Stomach smooth muscle (tissue), 2 donors: ENCODE data around the gene INSYN1.

Experiments used
- H3K27ac ChIP-seq: one replicate; pipeline ENCODE4 v1.7.0; 2013; ENCODE audit warnings: mild to moderate bottlenecking, low read length, inconsistent platforms
- H3K27me3 ChIP-seq, 2 donors: one replicate each; pipeline ENCODE4 v1.7.0; 2013; ENCODE audit warnings: low read length in 2 of 2; ENCODE audit not compliant: insufficient read depth in 2 of 2, control insufficient read depth in 1 of 2
- H3K36me3 ChIP-seq, 2 donors: one replicate each; pipeline ENCODE4 v1.7.0; 2013; ENCODE audit warnings: low read length in 2 of 2; ENCODE audit not compliant: control insufficient read depth in 2 of 2, insufficient read depth in 2 of 2
- H3K4me1 ChIP-seq: one replicate; pipeline ENCODE4 v1.7.0; 2013; ENCODE audit warnings: low read length; ENCODE audit not compliant: control insufficient read depth, insufficient read depth
- H3K4me3 ChIP-seq, 2 donors: one replicate each; pipeline ENCODE4 v1.7.0; 2013; ENCODE audit warnings: low read length in 2 of 2
- H3K9ac ChIP-seq, 2 donors: one replicate each; pipeline ENCODE4 v1.7.0; 2013; ENCODE audit warnings: low read length in 2 of 2, mild to moderate bottlenecking in 1 of 2
- H3K9me3 ChIP-seq, 2 donors: one replicate each; pipeline ENCODE4 v1.7.0; 2013; ENCODE audit warnings: low read length in 2 of 2; ENCODE audit not compliant: control insufficient read depth in 2 of 2
- donor health status: healthy.
- donor health status: Pancreatic carcinoma.

The INSYN1 gene

DNA sequence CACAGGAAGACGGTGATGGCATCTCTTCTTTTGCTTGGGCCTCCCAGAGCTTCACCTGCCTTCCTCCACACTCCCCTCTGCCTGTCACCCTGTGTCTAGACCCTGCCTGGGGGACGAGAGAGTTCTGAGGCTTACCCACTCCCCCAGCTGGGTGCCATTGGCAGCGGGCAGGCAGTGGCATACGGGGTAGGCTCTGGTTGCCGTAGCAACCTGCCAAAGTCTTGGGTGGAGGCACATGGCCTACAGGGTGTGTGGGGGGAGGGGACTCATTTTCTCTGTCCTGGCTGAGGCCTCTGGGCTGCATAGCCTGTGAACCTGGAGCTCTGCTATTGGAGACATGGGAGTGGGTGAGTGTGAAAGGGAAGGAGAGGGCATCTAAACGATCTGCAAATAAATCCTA is 4.4 kb downstream of the INSYN1 start:
- H3K27ac ChIP-seq: no peak overlapping the region
- H3K9ac ChIP-seq: no peak overlapping the region
- peaks cover 0 to 4% of the 10 kb centered on the region in 2 donors for H3K27me3 ChIP-seq
- no peaks in the 10 kb centered on the region for H3K9me3 ChIP-seq
- no peak overlapping the region for H3K4me3 ChIP-seq
- H3K36me3 ChIP-seq: no peaks in the 10 kb centered on the region
- H3K4me1 ChIP-seq: peaks cover 20% of the 10 kb centered on the region

DNA sequence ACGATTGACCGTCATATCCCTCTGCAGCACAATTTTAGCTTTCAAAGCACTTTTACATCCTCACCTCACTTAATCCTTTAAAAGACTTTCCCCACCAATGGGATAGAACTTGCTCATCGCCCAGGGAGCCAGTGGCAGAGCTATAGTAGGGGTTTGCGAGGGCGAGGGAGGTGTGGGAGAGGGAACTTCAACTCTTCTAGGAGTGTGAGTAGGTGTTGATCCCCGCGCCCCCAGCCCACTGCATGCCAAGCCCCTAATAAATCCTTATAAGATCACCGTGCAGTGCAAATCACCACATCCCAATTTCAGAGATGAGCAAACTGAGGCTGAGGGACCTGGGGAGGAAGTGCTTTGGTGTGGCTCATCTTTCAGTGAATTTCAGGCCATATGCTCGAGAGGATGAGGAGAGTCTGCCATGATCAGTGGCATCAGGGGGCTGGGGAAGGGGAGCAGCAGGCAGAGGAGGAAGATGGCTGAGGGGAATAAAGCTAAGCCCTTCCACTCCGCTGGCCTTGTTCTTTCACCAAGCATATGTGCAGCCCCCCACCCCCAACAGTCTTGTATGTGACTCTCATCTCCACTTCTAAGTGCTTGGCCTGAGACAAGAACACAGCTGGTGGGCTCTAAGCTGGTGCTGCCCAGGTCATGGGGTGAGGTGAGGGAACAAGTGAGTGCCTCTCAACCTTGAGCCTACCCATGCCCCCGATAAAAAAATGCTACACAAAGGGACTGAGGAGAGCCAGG is 5.1 kb downstream of the INSYN1 start:
- no peak overlapping the region for H3K27ac ChIP-seq

GRCh38 chr15:73746883-73747282 is 6.3 kb downstream of the INSYN1 start:
- Histone ChIP-seq H3K27ac (no peak overlapping the region), H3K9ac (no peak overlapping the region), H3K4me1 (peaks cover 22% of the 10 kb centered on the region)

More for the DNA sequence above, 5.1 kb downstream of the INSYN1 start:
- Histone ChIP-seq H3K9ac (no peak overlapping the region), H3K4me3 (no peak overlapping the region), H3K36me3 (no peaks in the 10 kb centered on the region), H3K27me3 (peaks cover 0 to 4% of the 10 kb centered on the region in 2 donors), H3K9me3 (no peaks in the 10 kb centered on the region), H3K4me1 (peaks cover 16% of the 10 kb centered on the region)

GRCh38 chr15:73746261-73746660 is 6.9 kb downstream of the INSYN1 start:
- Histone ChIP-seq H3K9me3 (no peaks in the 10 kb centered on the region), H3K27me3 (no peaks in the 10 kb centered on the region), H3K36me3 (no peaks in the 10 kb centered on the region), H3K27ac (no peak overlapping the region), H3K4me3 (no peak overlapping the region), H3K4me1 (peaks cover 20% of the 10 kb centered on the region), H3K9ac (no peak overlapping the region)

More at GRCh38 chr15:73746883-73747282, 6.3 kb downstream of the INSYN1 start:
- H3K9me3 ChIP-seq: no peaks in the 10 kb centered on the region
- no peaks in the 10 kb centered on the region for H3K36me3 ChIP-seq
- peaks cover 0 to 4% of the 10 kb centered on the region in 2 donors for H3K27me3 ChIP-seq
- H3K4me3 ChIP-seq: no peak overlapping the region

- no peaks in the 10 kb centered on the region for H3K27me3 ChIP-seq
- no peak overlapping the region for H3K4me3 ChIP-seq
- H3K9ac ChIP-seq: no peak overlapping the region
- no peak overlapping the region for H3K27ac ChIP-seq
- peaks cover 13% of the 10 kb centered on the region for H3K4me1 ChIP-seq
- H3K9me3 ChIP-seq: no peaks in the 10 kb centered on the region
- H3K36me3 ChIP-seq: no peaks in the 10 kb centered on the region
These were observed 8.1 kb downstream of the INSYN1 start for GRCh38 chr15:73745073-73745472.

GRCh38 chr15:73744293-73744692 is 8.9 kb downstream of the INSYN1 start:
- Histone ChIP-seq H3K9me3 (no peaks in the 10 kb centered on the region), H3K36me3 (no peaks in the 10 kb centered on the region), H3K4me3 (no peak overlapping the region), H3K27me3 (no peaks in the 10 kb centered on the region), H3K4me1 (peaks cover 13% of the 10 kb centered on the region), H3K9ac (no peak overlapping the region), H3K27ac (no peak overlapping the region)

- peaks cover 0 to 3% of the 10 kb centered on the region in 2 donors for H3K27me3 ChIP-seq
- no peaks in the 10 kb centered on the region for H3K36me3 ChIP-seq
- H3K4me3 ChIP-seq: no peak overlapping the region
- no peak overlapping the region for H3K9ac ChIP-seq
- H3K9me3 ChIP-seq: no peaks in the 10 kb centered on the region
- H3K4me1 ChIP-seq: peaks cover 13% of the 10 kb centered on the region
- H3K27ac ChIP-seq: no peak overlapping the region
These were observed 11.8 kb downstream of the INSYN1 start for GRCh38 chr15:73741321-73741836.

DNA sequence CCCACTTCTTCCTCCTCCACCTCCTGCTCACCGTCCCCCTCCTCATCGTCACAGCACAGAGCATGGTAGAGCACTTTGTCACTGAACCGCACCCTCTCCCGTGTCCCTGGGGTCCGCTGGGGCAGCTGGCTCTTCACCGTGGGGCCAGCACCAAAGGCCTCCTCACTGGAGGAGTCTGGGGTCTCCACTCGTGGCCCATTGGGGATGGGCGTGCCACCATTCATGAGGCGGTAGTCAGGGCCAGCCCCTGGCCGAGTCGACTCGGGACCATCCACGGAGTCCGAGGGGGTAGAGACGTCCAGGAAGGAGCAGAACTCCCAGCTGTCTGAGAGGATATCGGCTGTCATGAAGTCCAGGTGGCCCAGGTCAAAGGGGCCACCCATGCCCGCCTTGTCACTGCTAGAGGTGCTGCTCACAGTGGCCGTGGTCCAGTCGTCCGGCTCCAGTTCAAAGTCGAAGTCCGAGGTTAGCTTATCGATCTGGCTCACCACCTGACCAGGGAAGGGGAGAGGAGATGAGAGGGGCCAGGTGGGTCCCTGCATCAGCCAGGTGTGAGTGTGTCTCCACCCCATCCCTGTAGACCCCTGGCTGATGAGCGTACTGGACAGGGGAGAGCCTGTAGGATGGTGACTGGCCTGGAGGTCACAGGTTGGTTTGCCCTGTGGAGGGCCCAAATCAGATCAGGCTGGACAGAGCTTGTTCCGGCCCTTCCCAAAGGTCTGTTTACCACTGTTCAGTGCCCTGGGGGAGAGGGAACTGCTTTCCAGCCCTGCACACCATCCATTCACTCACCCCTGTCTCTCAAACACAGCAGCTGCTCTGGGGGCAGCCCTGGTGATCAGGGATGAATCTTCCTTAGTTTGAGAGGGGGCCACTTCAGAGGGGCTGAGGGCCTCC is 12.8 kb downstream of the INSYN1 start:
- H3K9ac ChIP-seq: no peak overlapping the region
- no peak overlapping the region for H3K27ac ChIP-seq

GRCh38 chr15:73737535-73737934 is 15.6 kb downstream of the INSYN1 start:
- Histone ChIP-seq H3K36me3 (no peaks in the 10 kb centered on the region), H3K4me3 (no peak overlapping the region), H3K9ac (no peak overlapping the region), H3K27ac (no peak overlapping the region), H3K9me3 (no peaks in the 10 kb centered on the region), H3K4me1 (peaks cover 6% of the 10 kb centered on the region), H3K27me3 (peaks cover 16 to 20% of the 10 kb centered on the region in 2 donors)

More for the DNA sequence above, 12.8 kb downstream of the INSYN1 start:
- Histone ChIP-seq H3K9me3 (no peaks in the 10 kb centered on the region), H3K4me3 (no peak overlapping the region), H3K27me3 (peaks cover 6 to 10% of the 10 kb centered on the region in 2 donors), H3K4me1 (peaks cover 13% of the 10 kb centered on the region), H3K36me3 (no peaks in the 10 kb centered on the region)

DNA sequence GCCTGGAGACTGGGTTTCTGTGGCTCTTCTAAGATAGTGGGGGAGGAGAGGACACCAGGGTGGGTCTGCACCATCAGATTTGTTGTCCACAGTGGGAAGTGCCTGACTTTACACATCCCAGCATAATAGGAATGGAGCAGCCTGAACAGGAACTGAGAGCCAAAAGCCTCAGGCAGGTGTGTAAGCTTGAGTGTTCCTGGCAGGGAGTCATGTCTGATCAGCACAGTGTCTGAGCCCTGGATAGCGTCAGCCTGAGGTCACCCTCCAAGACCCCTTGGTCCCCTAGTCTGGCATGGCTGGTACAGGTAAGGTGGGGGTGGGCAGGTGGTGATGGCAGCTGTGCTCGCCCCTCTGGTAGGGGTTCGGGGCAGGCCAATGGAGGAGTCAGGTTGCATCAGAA is 20.2 kb downstream of the INSYN1 start:
- Histone ChIP-seq H3K4me3 (no peak overlapping the region), H3K4me1 (no peaks in the 10 kb centered on the region), H3K27me3 (peaks cover 16 to 20% of the 10 kb centered on the region in 2 donors), H3K9ac (no peak overlapping the region), H3K36me3 (no peaks in the 10 kb centered on the region), H3K27ac (no peak overlapping the region), H3K9me3 (no peaks in the 10 kb centered on the region)
